Upper lobe of left lung (tissue), 6 donors: ENCODE measurements around the gene SRD5A2. TPM values are rescaled to one million over a fixed set of nuclear protein-coding genes. Genes with fewer than 3 reads are reported as not detected.
A peak's percentile ranks its signal among the peaks of the same experiment; 100 is the strongest.
"Not testable (repeated sequence)": the region's sequence is repeated elsewhere in the genome, so short reads cannot be mapped to it uniquely, and the experiment has no call there.

Source experiments
- ATAC-seq, 2 donors: fragments of 200-7000 bp; cut with Tn5 transposase; one replicate each; pipeline ENCODE4 v1.9.1; 2022; ENCODE audit warnings: mild to moderate bottlenecking in 2 of 2, moderate library complexity in 2 of 2; ENCODE audit not compliant: low FRiP score in 2 of 2
- DNase-seq, 2 donors: peaks; one replicate each; pipeline ENCODE4 v3.0.0-alpha.2; 2019 to 2020
- H3K27ac ChIP-seq, 4 donors: fragments of 200-600 bp; sonication (generic); one replicate each; pipeline ENCODE4 v1.5.1; 2016 to 2019
- H3K27me3 ChIP-seq, 4 donors: fragments of 200-600 bp; sonication (generic); one replicate each; pipeline ENCODE4 v1.5.1; 2017 to 2019
- H3K36me3 ChIP-seq, 4 donors: fragments of 200-600 bp; sonication (generic); one replicate each; pipeline ENCODE4 v1.5.1; 2016 to 2019
- H3K4me1 ChIP-seq, 4 donors: fragments of 200-600 bp; sonication (generic); one replicate each; pipeline ENCODE4 v1.5.1; 2018 to 2019
- H3K4me3 ChIP-seq, 4 donors: fragments of 200-600 bp; sonication (generic); one replicate each; pipeline ENCODE4 v1.5.1; 2017 to 2019; ENCODE audit warnings: mild to moderate bottlenecking in 2 of 4, moderate library complexity in 1 of 4
- H3K9me3 ChIP-seq, 4 donors: fragments of 200-600 bp; sonication (generic); one replicate each; pipeline ENCODE4 v1.5.1; 2018 to 2019
- EP300 ChIP-seq, 4 donors: sonication (generic); formaldehyde crosslinking; IDR thresholded peaks; one replicate each; pipeline ENCODE4 v1.5.1; 2017; ENCODE audit warnings: antibody characterized with exemption in 4 of 4, control low read depth in 2 of 4
- POLR2A ChIP-seq, 4 donors: fragments of 450-650 bp; IDR thresholded peaks; one replicate each; pipeline ENCODE4 v1.5.1; 2016 to 2017; ENCODE audit warnings: antibody characterized with exemption in 4 of 4, mild to moderate bottlenecking in 2 of 4
- POLR2AphosphoS5 ChIP-seq, 2 donors: sonication (generic); formaldehyde crosslinking; IDR thresholded peaks; one replicate each; pipeline ENCODE4 v1.5.1; 2017; ENCODE audit warnings: antibody characterized with exemption in 2 of 2
- WGBS, 2 donors: methylation state at CpG; one replicate each; pipeline ENCODE4 v1.1.5; 2017 to 2018; 5-methylcytosine and 5-hydroxymethylcytosine counted together
- total RNA-seq, 6 donors: library from RNA; depleted of rRNA in 4 of 6; stranded (reverse); fragments of >200 nt in 4 of 6; gene quantifications; one replicate each; pipeline versions ENCODE4 v1.1.0 to v1.2.1, GENCODE V29; 2016 to 2021
- TF ChIP-seq, protein P1 (sequence below), 6 experiments: fragments of 450-650 bp in 4 of 6; fragments of 200-600 bp in 2 of 6; sonication (generic) in 2 of 6; IDR thresholded peaks; one replicate each; pipeline ENCODE4 v1.5.1; 2016 to 2019; ENCODE audit warnings: antibody characterized with exemption in 6 of 6
- donor health status: DM: no; HTN: no; CAD: no; lungs with moderate emphysema.
- donor health status: DM: no; HTN: yes; CAD: no; lungs with severe emphysema.

Gene SRD5A2
- total RNA-seq, 6 donors from 2014 or later: 0.09 to 3.7 (median 0.62) TPM

GRCh38 chr2:31504311-31504710 lies 76.4 kb downstream of the SRD5A2 start:
- ATAC-seq: no peak
- Histone ChIP-seq H3K4me3 (no peak overlapping the region), H3K9me3 (no peaks in the 10 kb centered on the region), H3K36me3 (no peaks in the 10 kb centered on the region), H3K4me1 (no peaks in the 10 kb centered on the region), H3K27ac (no peak overlapping the region), H3K27me3 (no peaks in the 10 kb centered on the region)
- 72 to 75% methylated on average over 2 of the region's 2 CpGs for WGBS, 2 donors
- no peak for DNase-seq
- TF ChIP-seq, protein P1, sequence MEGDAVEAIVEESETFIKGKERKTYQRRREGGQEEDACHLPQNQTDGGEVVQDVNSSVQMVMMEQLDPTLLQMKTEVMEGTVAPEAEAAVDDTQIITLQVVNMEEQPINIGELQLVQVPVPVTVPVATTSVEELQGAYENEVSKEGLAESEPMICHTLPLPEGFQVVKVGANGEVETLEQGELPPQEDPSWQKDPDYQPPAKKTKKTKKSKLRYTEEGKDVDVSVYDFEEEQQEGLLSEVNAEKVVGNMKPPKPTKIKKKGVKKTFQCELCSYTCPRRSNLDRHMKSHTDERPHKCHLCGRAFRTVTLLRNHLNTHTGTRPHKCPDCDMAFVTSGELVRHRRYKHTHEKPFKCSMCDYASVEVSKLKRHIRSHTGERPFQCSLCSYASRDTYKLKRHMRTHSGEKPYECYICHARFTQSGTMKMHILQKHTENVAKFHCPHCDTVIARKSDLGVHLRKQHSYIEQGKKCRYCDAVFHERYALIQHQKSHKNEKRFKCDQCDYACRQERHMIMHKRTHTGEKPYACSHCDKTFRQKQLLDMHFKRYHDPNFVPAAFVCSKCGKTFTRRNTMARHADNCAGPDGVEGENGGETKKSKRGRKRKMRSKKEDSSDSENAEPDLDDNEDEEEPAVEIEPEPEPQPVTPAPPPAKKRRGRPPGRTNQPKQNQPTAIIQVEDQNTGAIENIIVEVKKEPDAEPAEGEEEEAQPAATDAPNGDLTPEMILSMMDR (IDR thresholded peaks at IDR 0.05): no peak

GRCh38 chr2:31496451-31496874 lies 84.3 kb downstream of the SRD5A2 start:
- not testable (repeated sequence) for H3K36me3 ChIP-seq, H3K4me1 ChIP-seq, H3K27me3 ChIP-seq, H3K9me3 ChIP-seq, ATAC-seq, H3K27ac ChIP-seq
- 90 to 95% methylated on average over 7 to 21 of the region's 21 CpGs for WGBS, 2 donors
- H3K4me3 ChIP-seq: peak overlapping the region in 1 of 4 donors; percentile 29
- peak in 1 of 2 donors; percentile 74 for DNase-seq

- H3K36me3 ChIP-seq, H3K4me1 ChIP-seq, H3K4me3 ChIP-seq, ATAC-seq, H3K27ac ChIP-seq, H3K9me3 ChIP-seq, H3K27me3 ChIP-seq, DNase-seq: not testable (repeated sequence)
- 64% methylated on average over 3 of the region's 3 CpGs; no CpG with 5 or more reads in 1 of the 2 donors for WGBS, 2 donors
Measured at GRCh38 chr2:31489339-31489738, 91.4 kb downstream of the SRD5A2 start.

- Histone ChIP-seq H3K4me3 (no peak overlapping the region), H3K36me3 (no peaks in the 10 kb centered on the region), H3K27me3 (no peaks in the 10 kb centered on the region), H3K27ac (no peak overlapping the region), H3K4me1 (no peaks in the 10 kb centered on the region), H3K9me3 (no peaks in the 10 kb centered on the region)
- 69 to 72% methylated on average over 2 of the region's 2 CpGs for WGBS, 2 donors
- no peak for ATAC-seq
- no peak for DNase-seq
- TF ChIP-seq POLR2A (IDR thresholded peaks at IDR 0.05) (no peak), POLR2AphosphoS5 (IDR thresholded peaks at IDR 0.05) (no peak), EP300 (IDR thresholded peaks at IDR 0.05) (no peak)
- TF ChIP-seq, protein P1 (IDR thresholded peaks at IDR 0.05): no peak
Measured at GRCh38 chr2:31483246-31483645, 97.5 kb downstream of the SRD5A2 start.

DNA sequence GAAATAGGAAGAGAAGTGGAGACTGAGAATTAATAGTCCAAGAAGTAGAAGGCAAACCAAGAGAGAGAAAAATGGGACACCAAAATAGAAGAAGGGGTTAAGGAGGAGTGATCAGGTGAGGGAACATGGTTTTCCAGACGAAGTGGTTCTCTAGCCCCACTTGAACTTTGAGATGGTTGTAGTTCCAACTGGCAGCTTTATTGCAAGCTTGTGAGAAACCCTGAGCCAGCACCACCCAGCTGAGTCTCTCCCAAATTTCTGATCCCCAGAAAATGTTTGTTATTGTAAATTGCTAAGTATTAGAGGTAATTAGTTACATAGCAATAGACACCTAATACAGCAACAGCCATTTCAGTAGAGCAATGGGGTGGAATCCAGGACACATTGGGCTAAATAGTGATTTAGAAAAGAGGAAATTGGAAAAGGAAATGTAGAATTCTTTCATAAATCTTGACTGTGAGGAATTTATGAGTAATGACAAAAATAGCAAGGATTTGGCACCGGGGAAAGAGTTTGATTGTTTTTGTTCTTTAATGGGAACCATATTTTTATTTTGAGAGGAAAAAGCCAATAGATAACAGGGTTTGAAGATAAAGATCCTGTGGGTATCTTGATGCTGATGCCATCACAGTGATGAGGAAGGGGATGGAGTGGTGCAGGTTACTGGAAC lies 104.1 kb downstream of the SRD5A2 start:
- no peaks in the 10 kb centered on the region for H3K36me3 ChIP-seq
- no peak overlapping the region for H3K27ac ChIP-seq
- no peaks in the 10 kb centered on the region for H3K27me3 ChIP-seq
- DNase-seq (no peak), ATAC-seq (no peak)
- no peaks in the 10 kb centered on the region for H3K4me1 ChIP-seq
- no peaks in the 10 kb centered on the region for H3K9me3 ChIP-seq
- H3K4me3 ChIP-seq: no peak overlapping the region
- WGBS, 2 donors: 46% methylated on average over 2 of the region's 2 CpGs
- TF ChIP-seq POLR2A (IDR thresholded peaks at IDR 0.05) (no peak), EP300 (IDR thresholded peaks at IDR 0.05) (no peak), POLR2AphosphoS5 (IDR thresholded peaks at IDR 0.05) (no peak)
- TF ChIP-seq, protein P1 (IDR thresholded peaks at IDR 0.05): no peak

DNA sequence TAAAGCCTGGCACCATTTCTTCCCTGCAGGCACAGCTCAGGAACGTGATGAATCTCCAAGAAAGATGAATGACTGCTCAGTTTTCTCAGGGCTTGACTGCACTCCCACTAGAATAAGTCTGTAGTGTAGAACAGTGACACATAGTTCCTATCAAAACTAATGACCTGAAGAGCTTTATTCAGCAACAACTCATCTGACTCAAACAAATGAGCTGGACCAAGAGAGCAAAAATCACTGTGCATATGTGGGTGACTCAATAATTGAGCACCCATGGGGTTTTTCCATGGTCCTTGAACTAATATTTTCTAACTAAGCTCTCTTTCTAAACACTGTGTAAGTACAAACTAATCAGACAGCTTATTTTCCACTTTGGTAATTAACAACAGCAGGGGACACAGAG lies 105.0 kb downstream of the SRD5A2 start:
- Histone ChIP-seq H3K4me1 (no peaks in the 10 kb centered on the region), H3K4me3 (no peak overlapping the region), H3K27me3 (no peaks in the 10 kb centered on the region), H3K9me3 (no peaks in the 10 kb centered on the region), H3K27ac (no peak overlapping the region), H3K36me3 (no peaks in the 10 kb centered on the region)
- no peak for TF ChIP-seq EP300 (IDR thresholded peaks at IDR 0.05)
- TF ChIP-seq POLR2A (IDR thresholded peaks at IDR 0.05): no peak
- TF ChIP-seq, protein P1 (IDR thresholded peaks at IDR 0.05): no peak
- TF ChIP-seq POLR2AphosphoS5 (IDR thresholded peaks at IDR 0.05): no peak
- no peak for ATAC-seq
- no peak for DNase-seq
- 33 to 44% methylated on average over 1 of the region's 1 CpG for WGBS, 2 donors
